ENCODE measurements around the gene LAMA5. TPM values are rescaled to one million over a fixed set of nuclear protein-coding genes. Genes with fewer than 3 reads are reported as not detected.

LAMA5 gene
- total RNA-seq, 2 donors from 2014 or later: 170 to 272 TPM

DNA sequence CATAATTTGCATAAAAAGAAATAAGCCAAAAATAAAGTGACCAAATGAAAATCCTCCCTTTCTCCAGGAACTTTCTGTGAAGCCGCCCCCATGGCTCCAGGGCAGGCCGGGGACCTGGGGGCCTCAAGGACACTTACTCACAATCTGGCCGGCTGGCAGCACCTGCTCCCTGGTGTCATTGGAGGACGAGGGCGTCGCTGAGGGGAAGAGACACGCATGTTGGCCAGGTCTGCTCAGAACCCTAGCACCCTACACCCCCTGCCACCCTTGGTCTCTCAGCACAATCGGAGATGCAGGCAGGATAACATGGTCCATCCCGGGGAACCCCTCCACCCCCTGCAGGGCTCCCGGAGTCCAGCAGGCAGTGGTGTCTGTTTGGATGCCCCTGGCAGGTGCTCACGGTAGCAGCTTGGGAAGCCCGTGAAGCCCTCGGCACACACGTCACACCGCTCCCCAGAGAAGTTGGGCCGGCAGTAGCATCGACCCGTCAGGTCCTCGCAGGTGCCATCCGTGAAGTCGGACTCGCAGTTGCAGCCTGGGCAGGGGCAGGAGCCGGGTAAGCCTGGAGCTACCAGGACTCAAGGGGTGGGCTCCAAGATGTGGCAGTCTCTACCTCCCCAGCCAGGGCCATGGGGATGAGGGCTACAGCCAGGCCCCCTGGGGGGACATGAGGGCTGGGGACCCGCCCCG, 21.3 kb downstream of the LAMA5 start:
- Histone ChIP-seq H3K27me3 (replicated peaks; ENCODE audit: insufficient read depth) (no peaks in the 10 kb centered on the region), H3K36me3 (no peaks in the 10 kb centered on the region), H3K9me3 (no peaks in the 10 kb centered on the region), H3K4me1 (replicated peaks) (peaks cover 3% of the 10 kb centered on the region), H3K4me3 (no peak overlapping the region), H3K27ac (no peak overlapping the region)
- intact Hi-C loops (cut with DNase I): no loop called here
- WGBS: 86% methylated on average over 24 of the region's 25 CpGs
- TF ChIP-seq, protein P1, sequence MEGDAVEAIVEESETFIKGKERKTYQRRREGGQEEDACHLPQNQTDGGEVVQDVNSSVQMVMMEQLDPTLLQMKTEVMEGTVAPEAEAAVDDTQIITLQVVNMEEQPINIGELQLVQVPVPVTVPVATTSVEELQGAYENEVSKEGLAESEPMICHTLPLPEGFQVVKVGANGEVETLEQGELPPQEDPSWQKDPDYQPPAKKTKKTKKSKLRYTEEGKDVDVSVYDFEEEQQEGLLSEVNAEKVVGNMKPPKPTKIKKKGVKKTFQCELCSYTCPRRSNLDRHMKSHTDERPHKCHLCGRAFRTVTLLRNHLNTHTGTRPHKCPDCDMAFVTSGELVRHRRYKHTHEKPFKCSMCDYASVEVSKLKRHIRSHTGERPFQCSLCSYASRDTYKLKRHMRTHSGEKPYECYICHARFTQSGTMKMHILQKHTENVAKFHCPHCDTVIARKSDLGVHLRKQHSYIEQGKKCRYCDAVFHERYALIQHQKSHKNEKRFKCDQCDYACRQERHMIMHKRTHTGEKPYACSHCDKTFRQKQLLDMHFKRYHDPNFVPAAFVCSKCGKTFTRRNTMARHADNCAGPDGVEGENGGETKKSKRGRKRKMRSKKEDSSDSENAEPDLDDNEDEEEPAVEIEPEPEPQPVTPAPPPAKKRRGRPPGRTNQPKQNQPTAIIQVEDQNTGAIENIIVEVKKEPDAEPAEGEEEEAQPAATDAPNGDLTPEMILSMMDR (IDR thresholded peaks at IDR 0.05): no peak
- no peak for TF ChIP-seq POLR2AphosphoS5 (IDR thresholded peaks at IDR 0.05)
- no peak for TF ChIP-seq POLR2A (IDR thresholded peaks at IDR 0.05)
- DNase-seq (ENCODE audit: low spot score): no peak

DNA sequence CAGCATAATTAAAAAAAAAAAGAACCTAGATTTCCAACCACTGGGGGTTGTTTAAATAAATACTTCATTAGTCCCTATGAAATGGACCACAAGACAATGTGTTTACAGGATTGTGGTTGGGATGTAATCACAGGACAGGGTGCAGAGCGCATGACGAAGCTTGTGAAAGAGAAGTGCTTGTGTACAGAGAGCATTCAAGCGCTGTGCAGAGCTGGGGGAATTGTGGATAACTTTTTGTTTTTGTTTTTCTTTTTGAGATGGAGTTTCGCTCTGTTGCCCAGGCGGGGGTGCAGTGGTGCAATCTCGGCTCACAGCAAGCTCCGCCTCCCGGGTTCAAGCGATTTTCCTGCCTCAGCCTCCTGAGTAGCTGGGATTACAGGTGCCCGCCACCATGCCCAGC, 22.3 kb downstream of the LAMA5 start:
- Histone ChIP-seq H3K4me3 (no peak overlapping the region), H3K4me1 (replicated peaks) (no peaks in the 10 kb centered on the region), H3K9me3 (no peaks in the 10 kb centered on the region), H3K27ac (no peak overlapping the region), H3K27me3 (replicated peaks; ENCODE audit: insufficient read depth) (no peaks in the 10 kb centered on the region), H3K36me3 (no peaks in the 10 kb centered on the region)
- intact Hi-C loops (cut with DNase I): no loop called here
- no peak for DNase-seq (ENCODE audit: low spot score)
- WGBS: 88% methylated on average over 10 of the region's 10 CpGs
- TF ChIP-seq POLR2A (IDR thresholded peaks at IDR 0.05) (no peak), POLR2AphosphoS5 (IDR thresholded peaks at IDR 0.05) (no peak)

DNA sequence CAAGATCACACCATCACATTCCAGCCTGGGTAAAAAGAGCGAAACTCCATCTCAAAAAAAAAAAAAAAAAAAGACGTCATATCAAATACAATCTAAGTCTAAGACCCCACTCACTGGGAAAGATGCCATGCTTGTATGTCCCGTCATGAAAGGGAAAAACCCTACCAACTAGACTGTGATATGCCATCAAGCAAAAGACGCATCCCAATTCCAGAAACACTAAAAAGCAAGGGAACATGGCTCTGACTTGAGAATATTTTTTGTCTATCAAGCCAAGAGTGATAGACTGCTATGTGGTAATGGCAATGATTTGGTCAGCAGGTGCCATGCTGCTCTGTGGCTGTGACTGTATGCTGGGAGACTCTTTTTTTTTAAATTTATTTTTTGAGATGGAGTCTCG, 23.0 kb downstream of the LAMA5 start:
- no peak for TF ChIP-seq POLR2AphosphoS5 (IDR thresholded peaks at IDR 0.05)
- TF ChIP-seq, protein P1 (IDR thresholded peaks at IDR 0.05): no peak
- TF ChIP-seq POLR2A (IDR thresholded peaks at IDR 0.05): no peak
- no peak overlapping the region for H3K27ac ChIP-seq
- no peaks in the 10 kb centered on the region for H3K27me3 ChIP-seq (replicated peaks; ENCODE audit: insufficient read depth)
- DNase-seq (ENCODE audit: low spot score): no peak
- H3K9me3 ChIP-seq: no peaks in the 10 kb centered on the region
- no peaks in the 10 kb centered on the region for H3K36me3 ChIP-seq
- WGBS: 93% methylated on average over 5 of the region's 5 CpGs
- intact Hi-C loops (cut with DNase I): no loop called here
- no peak overlapping the region for H3K4me3 ChIP-seq
- H3K4me1 ChIP-seq (replicated peaks): no peaks in the 10 kb centered on the region

DNA sequence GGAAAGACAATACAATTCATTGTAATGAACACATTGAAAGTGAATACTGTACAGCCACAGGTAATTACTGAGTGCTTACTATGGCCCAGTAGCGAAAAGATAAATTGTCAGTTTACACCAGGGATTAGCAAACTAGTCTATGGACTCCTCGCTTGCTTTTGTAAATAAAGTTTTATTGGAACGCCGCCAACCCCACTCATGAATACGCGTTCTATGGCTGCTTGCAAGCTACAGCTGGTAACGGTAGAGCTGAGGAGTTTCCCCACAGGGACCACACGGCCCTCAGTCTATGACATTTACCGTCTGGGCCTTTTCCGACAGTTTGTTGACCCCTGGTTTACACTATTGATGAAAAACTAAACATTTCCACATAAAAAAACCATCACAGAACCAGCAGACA, 24.2 kb downstream of the LAMA5 start:
- TF ChIP-seq, protein P1 (IDR thresholded peaks at IDR 0.05): no peak
- Histone ChIP-seq H3K36me3 (no peaks in the 10 kb centered on the region), H3K4me1 (replicated peaks) (no peaks in the 10 kb centered on the region), H3K27ac (no peak overlapping the region), H3K27me3 (replicated peaks; ENCODE audit: insufficient read depth) (no peaks in the 10 kb centered on the region), H3K4me3 (no peak overlapping the region), H3K9me3 (no peaks in the 10 kb centered on the region)
- intact Hi-C loops (cut with DNase I): no loop called here
- no peak for DNase-seq (ENCODE audit: low spot score)
- WGBS: 69% methylated on average over 10 of the region's 10 CpGs

DNA sequence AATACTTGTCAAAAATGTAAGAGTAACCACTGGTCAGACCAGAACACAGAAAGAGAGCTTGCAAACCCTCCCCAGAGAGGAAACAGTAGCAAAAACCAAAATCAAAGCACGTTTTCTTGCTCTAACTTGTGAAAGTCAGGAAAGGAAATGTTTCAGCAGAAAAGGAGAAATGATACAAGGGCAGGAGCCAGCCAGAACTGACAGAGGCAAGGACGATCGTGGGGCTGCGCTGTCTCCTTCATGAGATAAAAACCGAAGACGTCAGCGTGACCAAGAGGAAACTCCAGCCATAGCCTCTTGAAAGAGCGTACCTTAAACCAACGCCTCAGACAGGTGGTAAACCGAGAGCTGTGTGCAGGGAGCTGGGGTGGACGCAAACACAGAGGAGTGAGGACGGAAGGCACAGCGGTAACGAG, 27.5 kb downstream of the LAMA5 start:
- no peak for TF ChIP-seq POLR2A (IDR thresholded peaks at IDR 0.05)
- H3K27me3 ChIP-seq (replicated peaks; ENCODE audit: insufficient read depth): no peaks in the 10 kb centered on the region
- H3K9me3 ChIP-seq: no peaks in the 10 kb centered on the region
- no peaks in the 10 kb centered on the region for H3K4me1 ChIP-seq (replicated peaks)
- H3K27ac ChIP-seq: peak overlapping the region in 1 of 2 donors; percentile 59
- no peak for DNase-seq (ENCODE audit: low spot score)
- H3K36me3 ChIP-seq: peaks cover 0 to 6% of the 10 kb centered on the region in 2 donors
- intact Hi-C loops (cut with DNase I): no loop called here
- H3K4me3 ChIP-seq: no peak overlapping the region
- WGBS: 36% methylated on average over 13 of the region's 14 CpGs

DNA sequence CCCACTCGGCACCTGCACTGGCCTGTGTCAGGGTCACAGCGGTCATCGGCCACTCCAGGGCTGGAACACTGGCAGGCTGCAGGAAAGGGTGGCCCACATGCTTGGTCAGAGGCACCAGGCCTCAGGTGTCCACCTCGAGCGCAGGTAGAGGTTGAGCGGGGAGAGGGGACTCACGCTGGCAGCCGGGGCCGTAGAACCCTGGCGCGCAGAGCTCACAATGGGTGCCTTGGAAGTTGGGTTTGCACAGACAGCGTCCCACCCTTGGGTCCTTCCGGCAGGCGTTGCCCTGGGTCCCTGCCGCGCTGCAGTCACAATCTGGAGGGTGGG, 28.9 kb downstream of the LAMA5 start:
- TF ChIP-seq POLR2A (IDR thresholded peaks at IDR 0.05) (no peak), POLR2AphosphoS5 (IDR thresholded peaks at IDR 0.05) (no peak)
- TF ChIP-seq, protein P1 (IDR thresholded peaks at IDR 0.05): no peak
- no peak overlapping the region for H3K4me3 ChIP-seq
- H3K27ac ChIP-seq: no peak overlapping the region
- DNase-seq (ENCODE audit: low spot score): no peak
- peaks cover 2 to 6% of the 10 kb centered on the region in 2 donors for H3K36me3 ChIP-seq
- no peaks in the 10 kb centered on the region for H3K27me3 ChIP-seq (replicated peaks; ENCODE audit: insufficient read depth)
- 96% methylated on average over 16 of the region's 16 CpGs for WGBS
- no peaks in the 10 kb centered on the region for H3K4me1 ChIP-seq (replicated peaks)
- intact Hi-C loops (cut with DNase I): no loop called here
- no peaks in the 10 kb centered on the region for H3K9me3 ChIP-seq

Measured in prostate gland (tissue), 2 donors.